ENCODE measurements around the gene CYP26C1. TPM values are rescaled to one million over a fixed set of nuclear protein-coding genes. Genes with fewer than 3 reads are reported as not detected.

CYP26C1 gene
- total and polyA plus RNA-seq, 7 experiments from 2014 or later: 0.10 to 0.38 (median 0.27) TPM; not detected in 2

DNA sequence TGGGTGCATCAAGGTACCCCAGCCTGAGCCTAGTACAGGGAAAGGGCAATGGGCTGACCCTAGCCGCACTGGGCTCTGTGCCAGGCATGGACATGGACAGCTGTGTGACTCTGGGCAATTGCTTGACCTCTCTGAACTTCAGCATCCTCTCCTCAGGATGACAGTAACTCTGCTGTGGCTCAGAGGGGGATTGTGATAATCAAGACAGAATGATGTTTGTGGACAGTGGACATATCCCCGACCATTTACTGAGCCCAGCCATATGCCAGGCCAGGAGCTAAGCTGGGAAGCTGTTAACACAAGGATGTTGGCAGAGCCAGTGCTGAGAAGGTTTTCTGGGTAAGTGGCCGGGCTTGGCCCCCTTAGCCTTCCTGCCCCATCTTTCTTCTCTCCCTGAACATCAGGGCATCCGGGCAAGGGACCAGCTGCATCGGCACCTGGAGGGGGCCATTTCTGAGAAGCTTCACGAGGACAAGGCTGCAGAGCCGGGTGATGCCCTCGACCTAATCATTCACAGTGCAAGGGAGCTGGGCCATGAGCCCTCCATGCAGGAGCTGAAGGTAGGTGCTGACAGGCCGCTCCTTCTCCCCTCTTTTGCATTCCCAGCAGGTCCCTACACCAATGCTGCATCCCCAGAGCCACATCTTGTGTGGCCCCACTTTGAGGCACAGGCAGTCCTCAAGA, 3.5 kb downstream of the CYP26C1 start:
- Mint-ChIP-seq H3K9me3 (peaks cover 0 to 1% (median 0%) of the 10 kb centered on the region in 11 donors), H3K4me3 (peak overlapping the region in 6 of 10 donors; percentile 56 to 69 (median 61)), H3K4me1 (peaks cover 16 to 49% (median 37%) of the 10 kb centered on the region in 7 donors), H3K27ac (no peak overlapping the region), H3K36me3 (peaks cover 0 to 11% (median 6%) of the 10 kb centered on the region in 5 donors), H3K27me3 (peaks cover 53 to 75% (median 64%) of the 10 kb centered on the region in 5 donors)
- Histone ChIP-seq H3K36me3 (ENCODE audit: control insufficient read depth in 2 of 3, insufficient read depth in 3 of 3, low read length in 3 of 3) (no peaks in the 10 kb centered on the region), H3K9me3 (ENCODE audit: control insufficient read depth in 2 of 3, low read length in 3 of 3) (no peaks in the 10 kb centered on the region), H3K4me1 (ENCODE audit: control insufficient read depth in 2 of 2, insufficient read depth in 2 of 2, low read length in 2 of 2) (peaks cover 0 to 13% of the 10 kb centered on the region in 2 donors), H3K27me3 (ENCODE audit: control insufficient read depth in 2 of 2, insufficient read depth in 2 of 2, low read length in 2 of 2) (peaks cover 0 to 3% of the 10 kb centered on the region in 2 donors), H3K4me3 (ENCODE audit: low read length) (no peak overlapping the region), H3K27ac (ENCODE audit: low read depth, low read length) (no peak overlapping the region)
- intact Hi-C loops (cut with micrococcal nuclease): no loop called here
- POLR2A ChIA-PET: no interaction called here
- DNase-seq: no peak
- no peak for ATAC-seq
- CTCF ChIA-PET: no interaction called here

DNA sequence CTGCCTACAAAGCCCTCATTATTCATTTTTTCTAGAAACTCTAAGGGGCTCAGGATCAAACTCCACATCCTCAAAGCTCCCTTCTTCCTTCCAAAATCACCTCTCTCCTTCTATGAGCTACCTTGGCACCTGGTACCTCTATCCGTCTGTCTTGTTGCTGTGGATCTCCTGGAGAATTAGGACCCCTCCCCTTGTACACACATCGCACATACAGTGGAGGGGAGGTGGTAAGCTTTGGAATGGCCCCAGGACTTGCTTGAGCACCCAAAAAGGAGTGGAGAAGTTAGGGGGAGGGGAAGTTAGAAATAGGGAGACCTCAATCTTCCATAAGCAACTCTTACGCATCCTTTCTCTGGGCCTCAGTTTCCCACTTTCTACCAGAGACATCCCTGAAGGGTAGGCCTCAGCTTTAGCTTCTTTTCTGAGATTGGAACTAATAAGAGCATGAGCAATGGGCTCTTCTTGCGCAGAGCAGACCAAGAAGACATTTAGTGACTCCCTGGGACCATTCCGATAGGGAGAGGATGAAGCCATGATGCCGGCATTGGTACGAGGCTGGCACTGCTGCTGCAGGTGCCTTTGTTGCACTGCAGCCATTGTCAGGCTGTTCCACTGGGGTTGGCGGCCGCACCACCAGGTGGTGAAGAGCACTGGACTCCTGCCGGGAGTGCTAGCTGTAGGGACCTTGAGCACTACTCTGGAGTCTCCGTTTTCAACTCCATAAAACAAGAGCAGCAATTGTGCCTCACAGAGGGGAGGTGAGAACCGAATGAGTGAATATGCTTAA, 4.5 kb downstream of the CYP26C1 start:
- Mint-ChIP-seq H3K27me3 (peaks cover 52 to 78% (median 61%) of the 10 kb centered on the region in 5 donors), H3K27ac (no peak overlapping the region), H3K36me3 (peaks cover 0 to 1% (median 0%) of the 10 kb centered on the region in 5 donors), H3K4me1 (peaks cover 16 to 40% (median 33%) of the 10 kb centered on the region in 7 donors), H3K9me3 (peaks cover 0 to 1% (median 0%) of the 10 kb centered on the region in 11 donors), H3K4me3 (peak overlapping the region in 5 of 10 donors; percentile 14 to 53 (median 41))
- no peak for DNase-seq
- H3K4me1 ChIP-seq (ENCODE audit: control insufficient read depth in 2 of 2, insufficient read depth in 2 of 2, low read length in 2 of 2): peaks cover 0 to 13% of the 10 kb centered on the region in 2 donors
- H3K36me3 ChIP-seq (ENCODE audit: control insufficient read depth in 2 of 3, insufficient read depth in 3 of 3, low read length in 3 of 3): no peaks in the 10 kb centered on the region
- intact Hi-C loops (cut with micrococcal nuclease): no loop called here
- ChIA-PET POLR2A (no interaction called here), CTCF (no interaction called here)
- H3K4me3 ChIP-seq (ENCODE audit: low read length): no peak overlapping the region
- H3K27me3 ChIP-seq (ENCODE audit: control insufficient read depth in 2 of 2, insufficient read depth in 2 of 2, low read length in 2 of 2): peaks cover 0 to 3% of the 10 kb centered on the region in 2 donors
- no peaks in the 10 kb centered on the region for H3K9me3 ChIP-seq (ENCODE audit: control insufficient read depth in 2 of 3, low read length in 3 of 3)
- no peak overlapping the region for H3K27ac ChIP-seq (ENCODE audit: low read depth, low read length)
- no peak for ATAC-seq

DNA sequence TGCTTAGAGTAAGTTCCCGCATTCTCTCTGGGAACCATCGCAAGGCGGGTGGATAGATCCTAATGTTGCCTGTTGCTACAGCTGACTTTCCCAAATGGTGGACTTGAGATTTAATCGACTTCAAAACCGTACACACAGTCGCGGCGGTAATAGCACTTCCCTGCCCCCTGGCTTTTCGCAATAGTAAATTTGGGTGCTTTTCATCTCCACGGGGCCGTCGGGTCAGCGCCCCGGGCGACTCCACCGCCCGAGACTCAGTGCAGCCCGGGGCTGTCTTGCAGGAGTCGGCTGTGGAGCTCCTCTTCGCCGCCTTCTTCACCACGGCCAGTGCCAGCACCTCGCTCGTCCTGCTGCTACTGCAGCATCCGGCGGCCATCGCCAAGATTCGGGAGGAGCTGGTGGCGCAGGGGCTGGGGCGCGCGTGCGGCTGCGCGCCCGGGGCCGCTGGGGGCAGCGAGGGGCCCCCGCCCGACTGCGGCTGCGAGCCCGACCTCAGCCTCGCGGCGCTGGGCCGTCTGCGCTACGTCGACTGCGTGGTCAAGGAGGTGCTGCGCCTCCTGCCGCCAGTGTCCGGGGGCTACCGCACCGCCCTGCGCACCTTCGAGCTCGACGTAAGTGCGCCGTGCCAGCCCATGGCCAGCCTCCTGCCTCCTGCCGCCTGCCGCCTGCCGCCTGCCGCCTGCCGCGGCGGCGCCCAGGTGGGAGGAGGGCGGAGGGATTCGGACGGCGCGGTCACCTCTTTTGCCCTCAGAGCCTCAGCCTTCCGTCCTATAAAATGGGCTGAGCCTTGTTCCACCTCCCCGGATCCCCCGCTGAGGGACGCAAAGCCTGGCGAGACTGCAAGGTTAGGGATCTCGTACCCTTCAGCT, 5.3 kb downstream of the CYP26C1 start:
- ChIA-PET POLR2A (no interaction called here), CTCF (no interaction called here)
- peak overlapping the region in 3 of 10 donors; percentile 9 to 41 (median 14) for H3K4me3 Mint-ChIP-seq
- H3K36me3 ChIP-seq (ENCODE audit: control insufficient read depth in 2 of 3, insufficient read depth in 3 of 3, low read length in 3 of 3): no peaks in the 10 kb centered on the region
- H3K27me3 Mint-ChIP-seq: peaks cover 60 to 82% (median 69%) of the 10 kb centered on the region in 5 donors
- H3K4me1 ChIP-seq (ENCODE audit: control insufficient read depth in 2 of 2, insufficient read depth in 2 of 2, low read length in 2 of 2): peaks cover 0 to 13% of the 10 kb centered on the region in 2 donors
- H3K27ac ChIP-seq (ENCODE audit: low read depth, low read length): no peak overlapping the region
- ATAC-seq (no peak), DNase-seq (no peak)
- H3K9me3 ChIP-seq (ENCODE audit: control insufficient read depth in 2 of 3, low read length in 3 of 3): no peaks in the 10 kb centered on the region
- H3K9me3 Mint-ChIP-seq: peaks cover 0 to 1% (median 0%) of the 10 kb centered on the region in 11 donors
- no peaks in the 10 kb centered on the region for H3K36me3 Mint-ChIP-seq
- H3K4me1 Mint-ChIP-seq: peaks cover 16 to 43% (median 33%) of the 10 kb centered on the region in 7 donors
- H3K4me3 ChIP-seq (ENCODE audit: low read length): no peak overlapping the region
- H3K27me3 ChIP-seq (ENCODE audit: control insufficient read depth in 2 of 2, insufficient read depth in 2 of 2, low read length in 2 of 2): peaks cover 3 to 7% of the 10 kb centered on the region in 2 donors
- no peak overlapping the region for H3K27ac Mint-ChIP-seq
- intact Hi-C loops (cut with micrococcal nuclease): no loop called here

DNA sequence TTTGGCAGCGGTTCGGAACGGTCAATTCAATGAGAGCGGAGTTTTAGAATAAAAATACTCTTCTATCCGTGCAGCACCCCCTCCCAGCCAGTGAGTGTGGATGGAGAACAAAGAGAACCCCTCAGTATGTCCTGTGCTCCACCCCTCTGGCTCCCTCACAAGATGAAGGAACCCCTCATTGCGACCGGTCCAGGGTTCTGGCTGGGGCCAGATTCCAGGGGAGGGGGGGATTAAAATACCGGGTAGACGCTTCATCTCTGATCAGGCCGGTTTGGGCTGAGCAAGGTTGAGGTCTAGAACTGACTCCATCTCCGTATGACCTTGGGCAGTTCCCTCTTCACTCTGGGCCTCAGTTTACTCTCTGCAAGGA, 5.9 kb downstream of the CYP26C1 start:
- peaks cover 62 to 84% (median 70%) of the 10 kb centered on the region in 5 donors for H3K27me3 Mint-ChIP-seq
- no peak overlapping the region for H3K27ac Mint-ChIP-seq
- ChIA-PET POLR2A (no interaction called here), CTCF (no interaction called here)
- H3K36me3 Mint-ChIP-seq: no peaks in the 10 kb centered on the region
- peaks cover 14 to 43% (median 30%) of the 10 kb centered on the region in 7 donors for H3K4me1 Mint-ChIP-seq
- Histone ChIP-seq H3K27ac (ENCODE audit: low read depth, low read length) (no peak overlapping the region), H3K9me3 (ENCODE audit: control insufficient read depth in 2 of 3, low read length in 3 of 3) (no peaks in the 10 kb centered on the region), H3K4me3 (ENCODE audit: low read length) (no peak overlapping the region), H3K36me3 (ENCODE audit: control insufficient read depth in 2 of 3, insufficient read depth in 3 of 3, low read length in 3 of 3) (no peaks in the 10 kb centered on the region), H3K27me3 (ENCODE audit: control insufficient read depth in 2 of 2, insufficient read depth in 2 of 2, low read length in 2 of 2) (peaks cover 3 to 7% of the 10 kb centered on the region in 2 donors), H3K4me1 (ENCODE audit: control insufficient read depth in 2 of 2, insufficient read depth in 2 of 2, low read length in 2 of 2) (peaks cover 0 to 11% of the 10 kb centered on the region in 2 donors)
- ATAC-seq: no peak
- peaks cover 0 to 1% (median 0%) of the 10 kb centered on the region in 11 donors for H3K9me3 Mint-ChIP-seq
- H3K4me3 Mint-ChIP-seq: no peak overlapping the region
- no peak for DNase-seq
- intact Hi-C loops (cut with micrococcal nuclease): no loop called here

GRCh38 chr10:93067443-93068365, 7.1 kb downstream of the CYP26C1 start:
- Mint-ChIP-seq H3K4me1 (peaks cover 9 to 45% (median 29%) of the 10 kb centered on the region in 7 donors), H3K9me3 (peaks cover 0 to 1% (median 0%) of the 10 kb centered on the region in 11 donors), H3K36me3 (peaks cover 0 to 1% (median 0%) of the 10 kb centered on the region in 5 donors), H3K27ac (no peak overlapping the region), H3K4me3 (peak overlapping the region in 2 of 10 donors; percentile 1 to 3), H3K27me3 (peaks cover 65 to 86% (median 76%) of the 10 kb centered on the region in 5 donors)
- H3K9me3 ChIP-seq (ENCODE audit: control insufficient read depth in 2 of 3, low read length in 3 of 3): no peaks in the 10 kb centered on the region
- no peak for ATAC-seq
- no peak overlapping the region for H3K27ac ChIP-seq (ENCODE audit: low read depth, low read length)
- no peak overlapping the region for H3K4me3 ChIP-seq (ENCODE audit: low read length)
- H3K36me3 ChIP-seq (ENCODE audit: control insufficient read depth in 2 of 3, insufficient read depth in 3 of 3, low read length in 3 of 3): no peaks in the 10 kb centered on the region
- POLR2A ChIA-PET: interaction anchor here (0.6 kb wide), 1 partner anchor 94 kb away, joined by 6 read pairs; no protein-coding TSS in a partner anchor
- H3K4me1 ChIP-seq (ENCODE audit: control insufficient read depth in 2 of 2, insufficient read depth in 2 of 2, low read length in 2 of 2): no peaks in the 10 kb centered on the region
- DNase-seq: no peak
- CTCF ChIA-PET: no interaction called here
- H3K27me3 ChIP-seq (ENCODE audit: control insufficient read depth in 2 of 2, insufficient read depth in 2 of 2, low read length in 2 of 2): peaks cover 3 to 7% of the 10 kb centered on the region in 2 donors
- intact Hi-C loops (cut with micrococcal nuclease): no loop called here

All from naive thymus-derived CD4-positive, alpha-beta T cell (primary cell).